Fibroblast of skin of back (primary cell): ENCODE data around the gene SYT17.
"Not testable (repeated sequence)": the region's sequence is repeated elsewhere in the genome, so short reads cannot be mapped to it uniquely, and the experiment has no call there.

Experiments
- DNase-seq: peaks from one replicate; pipeline ENCODE4 v3.0.0-alpha.2; 2013

Gene SYT17

GRCh38 chr16:19174478-19174877 is 6.4 kb downstream of the SYT17 start:
- no peak for DNase-seq

GRCh38 chr16:19175492-19176262 is 7.6 kb downstream of the SYT17 start:
- no peak for DNase-seq

- DNase-seq: no peak
Observed at GRCh38 chr16:19177111-19177739, 9.2 kb downstream of the SYT17 start.

DNA sequence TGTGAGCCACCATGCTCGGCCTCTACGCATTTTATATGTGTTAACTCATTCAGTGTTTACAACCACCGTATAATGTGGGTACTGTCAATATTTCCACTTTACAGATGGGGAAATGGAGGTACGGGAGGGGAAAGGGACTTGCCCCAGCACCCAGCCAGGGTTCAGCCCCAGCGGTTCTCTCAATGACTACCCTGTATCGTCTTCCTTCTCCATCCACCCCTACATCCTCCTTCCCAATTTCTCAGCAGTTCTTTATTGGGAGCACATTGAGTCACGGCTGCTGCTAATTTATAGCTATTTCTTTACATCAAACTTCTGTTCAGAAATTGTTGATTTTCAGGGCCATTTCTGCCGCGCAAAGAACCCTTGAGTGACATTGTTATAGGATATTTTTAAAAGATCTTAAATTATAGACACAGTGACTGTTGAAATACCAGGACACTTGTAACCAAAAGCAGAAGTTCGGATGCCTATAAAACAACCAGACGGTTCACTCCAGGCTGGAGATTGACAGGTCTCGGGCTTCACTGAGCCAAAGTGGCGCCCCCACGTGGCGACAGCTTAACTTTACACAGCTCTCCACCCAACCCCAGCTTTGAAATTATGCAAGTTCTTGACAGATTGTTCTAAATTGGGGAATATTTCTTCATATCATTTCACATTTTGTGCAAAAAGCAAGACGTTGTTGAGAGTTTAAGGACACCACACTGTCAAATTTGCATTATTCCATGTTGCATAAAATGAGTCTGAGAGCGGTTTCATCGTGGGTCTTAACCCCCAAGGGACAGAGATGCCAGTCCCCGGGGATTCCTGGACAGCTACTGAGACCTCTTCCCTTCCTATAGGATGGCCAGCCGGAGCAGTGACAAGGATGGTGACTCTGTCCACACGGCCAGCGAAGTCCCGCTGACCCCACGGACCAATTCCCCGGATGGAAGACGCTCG is 11.8 kb downstream of the SYT17 start:
- DNase-seq: peak; percentile 46

GRCh38 chr16:19180741-19181140 is 12.7 kb downstream of the SYT17 start:
- DNase-seq: no peak

GRCh38 chr16:19182481-19182880 is 14.4 kb downstream of the SYT17 start:
- DNase-seq: no peak

DNA sequence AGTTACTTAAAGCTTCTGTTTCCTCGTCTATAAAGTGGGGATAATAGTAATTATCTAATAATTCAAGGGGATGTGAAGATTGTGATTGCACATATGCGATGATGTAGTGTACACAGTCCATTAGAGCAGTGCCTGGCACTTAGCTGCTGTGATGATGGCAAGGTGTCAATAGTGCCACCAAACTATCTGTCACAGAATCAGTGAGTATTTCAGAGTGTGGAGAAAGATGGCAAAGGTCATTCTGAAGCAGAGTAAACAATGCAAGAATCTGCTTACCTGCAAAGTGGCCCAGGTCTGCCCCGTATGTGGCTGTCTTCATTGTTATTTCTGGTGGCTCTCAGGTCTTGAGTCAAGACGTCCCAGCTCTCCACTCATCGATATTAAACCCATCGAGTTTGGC is 15.1 kb downstream of the SYT17 start:
- no peak for DNase-seq

GRCh38 chr16:19184823-19185509 is 16.9 kb downstream of the SYT17 start:
- DNase-seq: no peak

- DNase-seq: no peak
Observed at GRCh38 chr16:19185510-19185851, 17.4 kb downstream of the SYT17 start.

GRCh38 chr16:19186408-19186807 is 18.4 kb downstream of the SYT17 start:
- DNase-seq: no peak

GRCh38 chr16:19187961-19188360 is 19.9 kb downstream of the SYT17 start:
- DNase-seq: not testable (repeated sequence)

GRCh38 chr16:19188406-19188805 is 20.4 kb downstream of the SYT17 start:
- DNase-seq: no peak

DNA sequence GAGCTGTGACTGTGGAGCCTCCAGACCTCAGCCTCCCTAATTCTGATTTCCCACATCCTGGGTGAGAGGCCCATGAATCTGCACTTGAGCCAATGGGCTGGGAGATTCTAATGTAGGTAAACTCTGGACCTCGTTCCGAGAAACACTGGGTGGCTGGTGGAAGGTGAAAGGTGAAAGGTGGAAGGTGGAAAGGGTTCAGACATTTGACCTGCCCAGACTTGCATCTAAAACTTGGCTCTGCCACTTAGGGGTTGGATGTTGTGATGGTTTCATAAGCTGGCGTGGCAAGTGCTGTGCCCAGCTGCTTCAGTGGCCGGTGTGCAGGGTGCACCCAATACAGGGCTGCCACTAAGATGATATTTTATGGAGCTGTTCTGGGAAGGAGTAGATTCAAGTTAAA is 24.8 kb downstream of the SYT17 start:
- no peak for DNase-seq

- DNase-seq: no peak
Observed at GRCh38 chr16:19196871-19197270, 28.8 kb downstream of the SYT17 start.

- no peak for DNase-seq
Observed at GRCh38 chr16:19203374-19203966, 35.4 kb downstream of the SYT17 start.

DNA sequence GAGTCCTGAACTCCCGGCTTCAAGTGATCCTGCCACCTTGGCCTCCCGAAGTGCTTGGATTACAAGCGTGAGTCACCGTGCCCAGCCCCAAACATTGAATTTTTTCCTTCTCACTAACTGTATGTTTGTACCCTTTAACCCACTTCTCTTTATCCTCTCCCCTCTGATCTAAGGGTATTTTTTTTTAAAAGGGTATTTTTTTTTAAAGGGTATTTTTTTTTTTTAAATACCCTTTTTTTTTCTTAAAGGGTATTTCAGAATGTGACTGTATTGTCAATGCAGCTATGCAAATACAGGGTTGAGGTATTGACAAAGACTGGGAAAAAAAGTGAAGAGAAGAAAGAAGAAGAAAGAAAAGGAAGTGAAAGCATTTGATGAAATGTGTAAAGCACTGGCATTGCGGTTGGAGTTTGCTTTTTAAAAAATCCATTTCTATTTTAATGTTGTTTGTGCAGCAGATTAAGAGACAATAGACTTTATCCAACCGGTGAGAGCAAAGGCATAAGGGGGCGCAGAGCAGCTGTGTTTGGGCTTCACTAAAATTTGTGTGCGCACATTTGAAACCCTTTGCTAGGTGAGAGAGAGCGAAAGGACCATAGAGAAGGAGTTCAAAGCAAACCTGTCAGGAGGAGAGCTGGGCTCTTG is 42.4 kb downstream of the SYT17 start:
- no peak for DNase-seq

DNA sequence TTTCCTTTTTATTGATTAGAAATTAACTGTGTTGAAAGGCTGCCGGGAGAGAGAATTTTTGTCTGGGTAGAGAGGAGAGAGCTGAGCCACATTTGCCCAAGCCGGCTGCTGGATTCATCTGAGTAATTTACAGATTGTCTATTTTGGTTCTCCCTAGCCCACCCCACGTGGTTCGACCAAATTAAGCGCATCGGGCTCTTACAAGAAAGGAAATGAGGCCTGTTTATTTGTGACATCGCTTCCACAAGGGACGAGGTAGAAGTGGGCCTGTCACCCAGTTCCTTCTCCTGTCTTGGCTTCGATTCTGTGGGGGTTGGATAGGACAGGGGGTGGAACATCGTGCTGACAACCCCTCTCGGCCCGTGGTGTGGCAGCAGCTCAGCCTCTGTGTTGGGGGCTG is 42.9 kb downstream of the SYT17 start:
- DNase-seq: no peak

GRCh38 chr16:19212059-19212458 is 44.0 kb downstream of the SYT17 start:
- no peak for DNase-seq

- no peak for DNase-seq
Observed at GRCh38 chr16:19213885-19214284, 45.8 kb downstream of the SYT17 start.

- no peak for DNase-seq
Observed at GRCh38 chr16:19215705-19216104, 47.7 kb downstream of the SYT17 start.

DNA sequence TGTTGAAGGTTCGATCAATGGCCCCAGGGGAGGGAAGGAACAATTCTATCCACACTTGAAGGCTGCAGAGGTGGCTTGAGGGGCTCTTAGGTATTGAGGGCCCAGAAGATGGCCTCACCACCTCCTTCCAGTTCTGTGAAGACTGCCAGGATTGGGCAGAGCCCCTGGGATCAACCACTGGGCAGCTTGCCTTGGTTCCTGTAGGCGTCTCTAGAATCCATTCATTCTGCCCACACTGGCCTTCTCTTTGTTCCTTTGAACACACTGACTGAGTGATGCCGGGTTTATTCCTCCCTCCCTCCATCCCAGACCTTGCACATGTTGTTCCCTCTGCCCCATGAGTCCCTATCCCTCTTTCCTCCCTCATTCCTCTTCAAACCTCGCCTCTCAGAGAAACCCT is 50.5 kb downstream of the SYT17 start:
- no peak for DNase-seq

DNA sequence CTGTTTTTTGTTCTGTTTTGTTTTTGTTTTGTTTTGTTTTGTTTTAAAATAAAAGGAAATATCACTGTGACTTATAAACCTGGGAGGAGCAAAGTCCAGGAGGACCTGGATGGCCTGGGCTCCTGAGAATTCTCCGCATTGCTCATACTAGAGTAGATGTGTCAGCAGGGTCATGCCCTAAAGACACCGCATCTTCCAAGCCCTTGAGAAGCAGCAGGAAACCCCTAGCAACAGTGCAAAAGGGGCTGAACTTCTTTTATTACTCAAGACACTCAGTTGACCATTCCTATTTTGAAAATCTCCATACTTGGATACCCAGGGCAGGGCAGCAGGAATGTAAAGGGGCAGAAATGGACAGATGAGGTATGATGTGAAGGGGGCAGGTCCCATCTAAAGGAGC is 51.8 kb downstream of the SYT17 start:
- no peak for DNase-seq
